ENCODE results near the gene FEZ2. TPM values are rescaled to one million over a fixed set of nuclear protein-coding genes. Genes with fewer than 3 reads are reported as not detected.

Gene FEZ2
- total and polyA plus RNA-seq, 9 of the 15 experiments (the other 6 are each of a cell fraction or from before 2014, with no cell fraction given): 9.9 to 35.5 (median 20.1) TPM

DNA sequence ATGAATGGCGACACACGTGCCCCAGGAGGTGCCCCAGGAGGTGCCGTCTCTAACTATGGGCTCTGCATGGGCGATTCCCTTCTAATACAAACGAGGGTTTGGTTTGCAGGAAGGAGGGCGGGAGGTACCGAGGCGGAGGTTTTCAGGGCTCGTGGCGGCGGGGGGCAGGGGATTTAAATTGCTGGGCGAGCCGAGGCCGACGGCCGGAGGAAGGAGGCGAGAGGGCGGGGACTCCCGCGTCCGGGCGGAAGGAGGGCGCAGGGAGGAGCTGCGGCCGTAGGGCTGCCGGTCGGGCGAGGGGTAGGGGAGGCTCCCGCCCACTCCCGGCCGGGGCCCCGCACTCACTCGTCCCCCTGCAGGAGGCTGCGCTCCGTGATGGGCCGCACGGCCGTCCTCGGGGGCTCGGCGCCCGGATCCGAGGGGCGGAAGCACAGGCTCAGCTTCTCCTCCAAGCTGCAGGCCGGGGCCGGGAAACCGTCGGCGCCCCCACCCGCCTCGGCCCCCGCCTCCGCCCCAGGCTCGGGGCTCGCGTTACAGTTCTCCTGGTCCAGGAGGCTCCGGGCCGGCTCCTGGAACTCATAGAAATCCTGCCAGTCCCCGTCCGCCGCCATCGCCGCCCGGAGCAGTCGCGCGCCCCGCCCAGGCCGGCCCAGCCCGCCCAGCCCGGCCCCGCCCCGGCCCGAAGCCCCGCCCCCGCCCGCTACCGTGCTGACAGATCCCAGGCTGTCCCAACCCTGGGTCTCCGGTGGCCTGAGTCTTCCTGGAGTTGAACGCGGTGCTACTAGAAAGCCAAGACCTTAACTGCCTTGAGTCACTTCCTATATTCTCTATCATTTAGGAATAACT, at the start of gene FEZ2 (continued):
- no peak for TF ChIP-seq CREB1 (IDR thresholded peaks at IDR 0.05)
- TF ChIP-seq CREB1 (CRISPR knock-in tag; IDR thresholded peaks at IDR 0.05): no peak
- no peak for TF ChIP-seq U2AF2 (optimal IDR thresholded peaks at IDR 0.05; ENCODE audit: low read depth, low read length)
- TF ChIP-seq CBX8 (IDR thresholded peaks at IDR 0.05; ENCODE audit: borderline replicate concordance, extremely low read depth, low read depth, low read length, poor library complexity, severe bottlenecking): no peak

DNA sequence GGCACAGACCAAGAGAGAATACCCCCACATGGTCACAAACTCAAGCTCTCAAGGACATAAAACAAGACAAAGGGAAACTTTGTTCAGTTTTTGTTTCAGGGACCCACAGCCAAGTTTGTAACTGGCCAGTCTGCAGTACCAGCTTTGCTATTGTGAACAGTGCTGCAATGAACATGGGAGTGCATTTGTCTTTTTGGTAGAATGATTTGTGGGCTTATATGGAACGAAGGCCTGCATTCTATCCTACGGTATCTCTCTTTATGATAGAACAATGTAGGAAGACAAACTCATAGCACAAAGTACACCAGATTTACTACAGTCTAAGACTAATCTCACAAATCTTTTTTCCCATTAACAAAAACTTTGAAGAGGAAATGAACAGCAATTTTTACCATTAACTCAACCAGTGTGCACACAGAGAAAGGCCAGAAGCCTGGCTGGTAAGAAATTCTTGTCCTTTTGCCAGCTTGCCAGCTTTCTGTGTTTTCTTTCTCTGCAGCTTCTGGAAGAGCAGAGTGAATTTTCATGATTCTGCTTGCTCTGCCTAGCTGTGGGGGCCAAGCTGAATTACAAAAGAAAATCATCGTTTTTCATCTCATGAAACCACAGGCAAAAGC, 37.1 kb upstream of the FEZ2 start:
- DNase-seq (ENCODE audit: extremely low read depth in 1 of 4, low spot score in 3 of 4): no peak
- CTCF ChIA-PET (ENCODE audit: low intra/inter-chr PET ratio): no interaction called here
- Histone ChIP-seq H3K27me3 (ENCODE audit: control insufficient read depth in 2 of 2, insufficient read depth in 2 of 2, low read length in 2 of 2) (no peaks in the 10 kb centered on the region), H3K4me3 (no peak overlapping the region), H3K4me2 (ENCODE audit: insufficient read depth, low read length) (no peak overlapping the region), H3K36me3 (ENCODE audit: control insufficient read depth, insufficient read depth, low read length) (no peaks in the 10 kb centered on the region), H3K27ac (ENCODE audit: extremely low read depth, low read depth, low read length) (no peak overlapping the region), H3K4me1 (replicated peaks in 1 of 2; ENCODE audit: control insufficient read depth in 2 of 2, insufficient read depth in 2 of 2, low read length in 2 of 2) (no peaks in the 10 kb centered on the region), H3K9me3 (replicated peaks; ENCODE audit: control insufficient read depth, insufficient read depth, low read depth, low read length) (no peaks in the 10 kb centered on the region; the same call in 1 of the 2 replicates), H3K9ac (ENCODE audit: insufficient read depth in 1 of 2, low read depth in 2 of 2, low read length in 2 of 2) (no peak overlapping the region), H4K20me1 (replicated peaks; ENCODE audit: control insufficient read depth, insufficient read depth, low read length) (no peaks in the 10 kb centered on the region), H2AFZ (ENCODE audit: low read depth, low read length) (no peak overlapping the region), H3K9me1 (ENCODE audit: control insufficient read depth, insufficient read depth, low read length) (no peaks in the 10 kb centered on the region), H3K79me2 (ENCODE audit: control insufficient read depth, insufficient read depth, low read length) (no peaks in the 10 kb centered on the region)
- intact Hi-C loops (cut with micrococcal nuclease): no loop called here
- in situ Hi-C loops (cut with MboI): no loop called here
- 0% methylated on average over 3 of the region's 3 CpGs for WGBS (ENCODE audit: insufficient coverage, low coverage, missing lambda C conversion rate)
- ATAC-seq: no peak
- no TSS peak for BruUV-seq (replicated peaks)
- POLR2A ChIA-PET: interaction anchor here (0.6 to 1.1 kb wide), 2 partner anchors 17 to 171 kb away, joined by 3 read pairs; no protein-coding TSS in a partner anchor
- no peak for TF ChIP-seq ZNF436 (CRISPR knock-in tag; IDR thresholded peaks at IDR 0.05)
- TF ChIP-seq TOE1 (IDR thresholded peaks at IDR 0.05; ENCODE audit: borderline replicate concordance): no peak
- TF ChIP-seq TOE1 (CRISPR knock-in tag; IDR thresholded peaks at IDR 0.05; ENCODE audit: borderline replicate concordance, low read depth): no peak
- TF ChIP-seq CHD4 (IDR thresholded peaks at IDR 0.05; ENCODE audit: insufficient read depth, insufficient replicate concordance, low read depth, low read length, poor library complexity, severe bottlenecking): no peak
- TF ChIP-seq NFYB (IDR thresholded peaks at IDR 0.05; ENCODE audit: extremely low read depth, insufficient read length): no peak
- FAIRE-seq: no peak

Data from K562 (cell line).